Measurements from ENCODE around the gene TPSB2.
"Not testable (repeated sequence)": the region's sequence is repeated elsewhere in the genome, so short reads cannot be mapped to it uniquely, and the experiment has no call there.

Gene TPSB2

DNA sequence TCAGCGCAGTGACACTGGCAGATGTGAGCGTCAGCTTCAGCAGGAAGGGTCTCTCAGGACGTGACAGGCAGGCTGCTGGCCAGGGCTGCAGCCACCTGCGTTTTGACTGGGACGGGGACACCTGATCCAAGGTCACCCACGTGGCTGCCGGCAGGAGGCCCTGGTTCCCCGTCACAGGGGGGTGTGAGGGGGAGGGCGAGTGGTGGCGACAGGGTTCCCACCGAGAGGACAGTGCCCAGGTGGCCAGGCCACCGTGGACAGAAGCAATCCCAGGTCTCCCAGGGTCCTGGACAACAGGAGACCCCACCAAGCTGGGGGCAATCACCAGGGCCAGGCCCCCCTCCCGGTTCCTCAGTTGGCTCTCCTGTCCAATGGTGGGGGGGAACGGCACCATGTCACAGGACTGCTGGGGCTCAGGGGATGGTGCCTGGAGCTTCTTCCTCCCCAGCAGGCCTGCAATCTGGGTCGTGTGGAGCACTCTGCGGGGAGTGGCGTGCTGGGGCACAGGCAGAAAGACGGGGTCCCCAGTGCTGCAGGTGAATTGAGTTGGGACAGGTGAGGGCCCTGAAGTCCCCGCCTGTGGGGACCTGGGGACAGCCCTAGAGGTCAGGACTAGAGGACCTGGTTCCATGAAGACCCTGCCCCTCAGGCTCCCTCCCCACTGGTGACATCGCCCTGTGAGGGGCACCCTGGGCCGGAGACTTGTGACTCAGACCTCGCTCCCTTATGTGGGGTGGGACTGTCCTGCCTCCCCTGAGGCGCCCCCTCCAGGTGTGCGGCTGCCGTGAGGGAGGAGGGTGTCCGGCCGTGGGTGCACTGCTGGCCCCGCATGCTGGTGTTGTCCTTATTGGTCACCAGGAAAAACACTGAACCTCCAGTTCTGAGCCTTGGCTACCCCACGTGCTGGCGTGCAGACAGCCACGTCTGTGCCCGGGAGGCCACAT, 14.2 kb upstream of the TPSB2 start:
- in situ Hi-C loops (cut with HindIII; ENCODE audit: low sequenced_read_pairs) = not testable (repeated sequence)

DNA sequence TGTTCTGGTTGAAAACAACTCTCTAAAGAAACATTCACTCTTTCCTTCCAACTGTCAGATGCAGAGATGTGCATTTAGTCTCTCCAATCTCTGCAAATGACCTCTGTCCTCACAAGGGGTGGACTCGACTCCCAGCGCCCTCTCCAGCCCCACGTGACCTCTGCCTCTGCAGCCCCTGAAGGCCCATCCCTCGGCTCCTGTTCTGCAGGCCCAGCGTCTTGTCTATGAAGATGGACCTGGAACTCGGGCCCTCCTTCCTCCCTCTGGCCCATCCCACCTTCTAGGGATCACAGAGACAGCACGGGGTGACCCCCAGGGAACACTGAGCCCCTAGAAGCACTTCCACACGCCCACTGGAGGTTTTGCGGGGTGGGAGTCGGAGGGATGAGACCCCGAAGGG, 13.4 kb upstream of the TPSB2 start:
- in situ Hi-C loops (cut with HindIII; ENCODE audit: low sequenced_read_pairs) = not testable (repeated sequence)

DNA sequence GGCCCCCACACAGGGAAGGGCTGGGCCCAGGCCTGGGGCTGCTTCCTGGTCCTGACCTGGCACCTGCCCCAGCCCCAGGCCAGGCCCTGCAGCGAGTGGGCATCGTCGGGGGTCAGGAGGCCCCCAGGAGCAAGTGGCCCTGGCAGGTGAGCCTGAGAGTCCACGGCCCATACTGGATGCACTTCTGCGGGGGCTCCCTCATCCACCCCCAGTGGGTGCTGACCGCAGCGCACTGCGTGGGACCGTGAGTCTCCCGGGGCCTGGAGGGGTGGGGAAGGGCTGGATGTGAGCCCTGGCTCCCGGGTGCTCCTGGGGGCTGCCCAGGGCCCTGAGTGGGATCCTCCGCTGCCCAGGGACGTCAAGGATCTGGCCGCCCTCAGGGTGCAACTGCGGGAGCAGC, 11.1 kb upstream of the TPSB2 start:
- in situ Hi-C loops (cut with HindIII; ENCODE audit: low sequenced_read_pairs) = not testable (repeated sequence)

DNA sequence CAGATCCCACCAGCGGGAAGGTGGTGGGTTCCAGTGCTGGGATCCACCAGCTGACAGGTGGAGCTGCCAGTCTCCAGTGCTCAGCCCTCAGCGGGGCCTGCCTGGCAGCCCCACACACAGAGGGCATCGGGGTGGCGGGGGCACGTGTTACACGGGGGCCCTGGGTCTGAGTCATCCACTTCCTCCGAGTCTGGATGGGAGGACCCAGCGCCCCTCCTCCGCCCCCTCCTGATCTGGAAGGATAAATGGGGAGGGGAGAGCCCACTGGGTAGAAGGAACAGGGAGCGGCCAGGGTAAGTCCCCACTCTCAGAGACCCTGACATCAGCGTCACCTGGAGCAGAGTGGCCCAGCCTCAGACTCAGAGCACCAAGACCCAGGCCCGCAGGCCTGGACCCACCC, 10.5 kb upstream of the TPSB2 start, which contains the start of gene TPSAB1:
TSS of gene TPSAB1 (plus strand) at position 270 of the 400 bp plus-strand sequence. CDS start 234 bp downstream, outside the sequence.
- in situ Hi-C loops (cut with HindIII; ENCODE audit: low sequenced_read_pairs) = not testable (repeated sequence)

DNA sequence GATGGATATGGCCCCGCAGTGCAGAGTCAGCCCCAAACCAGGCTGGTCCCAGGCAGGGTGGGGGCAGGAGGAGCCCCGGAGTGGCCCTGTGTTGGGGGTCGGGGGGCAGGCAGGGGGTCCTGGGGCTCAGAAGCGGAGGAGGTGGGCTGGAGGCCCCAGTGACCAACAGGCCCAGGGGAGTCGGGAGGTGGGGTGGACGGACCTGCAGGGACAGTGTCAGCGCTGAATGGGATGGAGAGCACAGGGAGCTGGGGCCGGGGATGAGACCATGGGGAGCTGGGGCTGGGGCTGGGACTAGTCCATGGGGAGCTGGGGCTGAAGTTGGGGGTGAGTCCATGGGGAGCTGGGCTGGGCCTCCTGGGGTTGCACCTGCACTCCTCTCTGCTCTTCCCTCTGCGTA, 9.6 kb upstream of the TPSB2 start:
- in situ Hi-C loops (cut with HindIII; ENCODE audit: low sequenced_read_pairs) = not testable (repeated sequence)

DNA sequence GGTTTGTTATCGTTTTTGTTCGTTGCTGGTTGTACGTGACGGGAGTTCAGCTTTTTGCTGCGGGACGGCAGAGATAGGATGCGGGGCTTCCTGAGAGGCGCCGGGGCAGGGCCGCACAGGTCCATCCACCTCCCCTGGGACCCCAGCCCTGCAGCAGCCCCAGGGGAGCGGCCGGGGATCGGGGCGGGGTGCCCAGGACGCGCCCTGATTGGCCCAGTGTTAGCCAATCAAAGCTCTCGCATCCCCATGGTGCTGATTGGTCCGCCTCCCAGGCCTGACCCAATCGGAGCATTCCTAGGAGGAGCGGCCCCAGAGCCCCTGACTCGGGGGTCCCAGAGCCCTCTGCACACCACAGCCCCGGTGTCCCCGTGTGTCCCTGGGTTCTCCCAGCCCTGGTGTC, 8.9 kb upstream of the TPSB2 start:
- in situ Hi-C loops (cut with HindIII; ENCODE audit: low sequenced_read_pairs) = not testable (repeated sequence)

DNA sequence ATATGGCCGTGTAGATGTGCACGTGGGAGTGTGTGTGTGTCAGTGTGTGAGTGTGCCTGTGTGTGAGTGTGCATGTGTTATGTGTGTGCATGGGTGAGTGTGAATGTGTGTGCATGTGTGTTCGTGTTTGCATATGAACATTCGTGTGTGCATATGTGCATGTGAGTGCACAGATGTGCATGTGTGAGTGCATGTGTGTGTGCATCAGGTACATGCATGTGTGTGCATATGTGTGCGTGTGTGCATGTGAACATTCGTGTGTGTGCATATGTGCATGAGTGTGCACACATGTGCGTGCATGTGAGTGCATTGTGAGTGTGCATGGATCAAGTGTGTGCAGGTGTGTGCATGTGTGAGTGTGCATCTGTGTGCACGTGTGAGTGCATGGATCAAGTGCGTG, 8.0 kb upstream of the TPSB2 start:
- in situ Hi-C loops (cut with HindIII; ENCODE audit: low sequenced_read_pairs) = no loop called here

DNA sequence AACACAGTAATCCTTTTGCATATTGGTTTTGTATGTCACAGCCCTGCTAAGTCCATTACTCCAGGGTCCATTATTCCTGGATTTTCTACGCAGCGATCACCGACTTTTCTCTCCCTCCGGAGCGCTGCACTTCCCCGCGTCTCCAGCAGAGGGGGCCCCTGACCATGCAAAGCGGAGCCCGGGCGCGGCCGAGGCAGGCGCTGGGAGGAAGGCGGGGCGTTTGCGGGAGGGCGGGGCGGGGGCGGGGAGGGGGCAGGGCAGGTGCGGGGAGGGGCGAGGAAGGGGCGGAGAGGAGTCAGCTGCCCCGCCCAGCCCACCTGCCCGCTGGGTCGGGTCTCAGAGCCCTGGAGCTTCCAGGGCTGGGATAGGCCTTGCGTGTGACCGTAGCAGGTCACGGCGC, 6.7 kb upstream of the TPSB2 start:
- in situ Hi-C loops (cut with HindIII; ENCODE audit: low sequenced_read_pairs) = not testable (repeated sequence)

DNA sequence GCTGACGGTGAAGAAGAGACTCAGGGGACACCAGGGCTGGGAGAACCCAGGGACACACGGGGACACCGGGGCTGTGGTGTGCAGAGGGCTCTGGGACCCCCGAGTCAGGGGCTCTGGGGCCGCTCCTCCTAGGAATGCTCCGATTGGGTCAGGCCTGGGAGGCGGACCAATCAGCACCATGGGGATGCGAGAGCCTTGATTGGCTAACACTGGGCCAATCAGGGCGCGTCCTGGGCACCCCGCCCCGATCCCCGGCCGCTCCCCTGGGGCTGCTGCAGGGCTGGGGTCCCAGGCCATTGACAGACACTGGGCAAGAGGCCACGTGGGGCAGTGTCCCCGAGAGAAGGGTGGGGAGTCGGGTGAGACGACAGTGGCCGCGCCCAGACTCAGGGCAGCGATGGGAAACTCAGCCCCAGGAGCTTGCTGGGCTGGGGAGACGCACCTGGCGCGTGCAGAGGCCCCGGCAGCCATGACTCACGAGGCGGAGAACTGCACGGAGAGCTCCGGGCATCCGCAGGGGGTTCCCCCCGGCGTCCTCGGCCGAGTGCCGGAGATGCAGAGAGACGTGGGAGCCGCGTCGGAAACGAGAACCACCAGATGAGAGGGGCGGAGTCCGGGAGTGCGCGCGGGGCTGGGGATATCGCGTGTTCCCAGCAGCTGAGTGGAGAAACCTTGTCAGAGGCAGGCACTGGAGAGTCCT, 2.2 kb upstream of the TPSB2 start:
- in situ Hi-C loops (cut with HindIII; ENCODE audit: low sequenced_read_pairs) = not testable (repeated sequence)

DNA sequence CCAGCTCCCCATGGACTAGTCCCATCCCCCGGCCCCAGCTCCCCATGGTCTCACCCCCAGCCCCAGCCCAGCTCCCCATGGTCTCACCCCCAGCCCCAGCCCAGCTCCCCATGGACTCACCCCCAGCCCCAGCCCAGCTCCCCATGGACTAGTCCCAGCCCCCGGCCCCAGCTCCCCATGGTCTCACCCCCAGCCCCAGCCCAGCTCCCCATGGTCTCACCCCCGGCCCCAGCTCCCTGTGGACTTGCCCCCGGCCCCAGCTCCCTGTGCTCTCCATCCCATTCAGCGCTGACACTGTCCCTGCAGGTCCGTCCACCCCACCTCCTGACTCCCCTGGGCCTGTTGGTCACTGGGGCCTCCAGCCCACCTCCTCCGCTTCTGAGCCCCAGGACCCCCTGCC, 1.3 kb upstream of the TPSB2 start:
- in situ Hi-C loops (cut with HindIII; ENCODE audit: low sequenced_read_pairs) = not testable (repeated sequence)

DNA sequence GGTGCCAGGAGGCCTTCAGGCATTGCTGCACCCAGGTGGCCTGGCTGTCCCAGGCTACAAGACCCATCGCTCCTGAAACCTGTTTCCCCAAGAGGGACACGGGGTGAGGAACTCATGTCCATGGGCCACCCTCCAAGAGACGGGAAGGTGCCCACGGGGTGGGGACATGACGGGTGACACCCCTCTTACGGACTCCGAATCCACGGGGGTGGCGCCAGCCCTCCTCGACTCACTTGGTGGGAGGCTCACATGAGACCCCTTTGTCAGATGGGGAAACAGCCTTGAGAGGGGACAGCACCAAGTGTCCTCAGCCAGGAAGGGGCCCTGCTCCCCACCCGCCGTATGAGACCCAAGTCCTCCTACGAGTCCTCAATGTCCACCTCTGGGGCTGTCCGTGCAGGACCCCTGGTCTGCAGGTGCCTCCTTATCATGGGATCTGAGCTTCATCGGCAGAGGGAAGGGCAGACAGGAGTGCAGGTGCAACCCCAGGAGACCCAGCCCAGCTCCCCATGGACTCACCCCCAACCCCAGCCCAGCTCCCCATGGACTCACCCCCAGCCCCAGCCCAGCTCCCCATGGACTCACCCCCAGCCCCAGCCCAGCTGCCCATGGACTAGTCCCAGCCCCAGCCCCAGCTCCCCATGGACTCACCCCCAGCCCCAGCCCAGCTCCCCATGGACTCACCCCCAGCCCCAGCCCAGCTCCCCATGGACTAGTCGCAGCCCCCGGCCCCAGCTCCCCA, 658 bp upstream of the TPSB2 start:
- in situ Hi-C loops (cut with HindIII; ENCODE audit: low sequenced_read_pairs) = not testable (repeated sequence)

DNA sequence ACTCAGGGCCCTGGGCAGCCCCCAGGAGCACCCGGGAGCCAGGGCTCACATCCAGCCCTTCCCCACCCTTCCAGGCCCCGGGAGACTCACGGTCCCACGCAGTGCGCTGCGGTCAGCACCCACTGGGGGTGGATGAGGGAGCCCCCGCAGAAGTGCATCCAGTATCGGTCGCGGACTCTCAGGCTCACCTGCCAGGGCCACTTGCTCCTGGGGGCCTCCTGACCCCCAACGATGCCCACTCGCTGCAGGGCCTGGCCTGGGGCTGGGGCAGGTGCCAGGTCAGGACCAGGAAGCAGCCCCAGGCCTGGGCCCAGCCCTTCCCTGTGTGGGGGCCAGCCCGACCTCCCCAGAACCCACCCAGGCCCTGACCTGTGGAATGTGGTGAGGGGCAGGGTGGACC, 508 bp downstream of the TPSB2 start:
- in situ Hi-C loops (cut with HindIII; ENCODE audit: low sequenced_read_pairs) = not testable (repeated sequence)

DNA sequence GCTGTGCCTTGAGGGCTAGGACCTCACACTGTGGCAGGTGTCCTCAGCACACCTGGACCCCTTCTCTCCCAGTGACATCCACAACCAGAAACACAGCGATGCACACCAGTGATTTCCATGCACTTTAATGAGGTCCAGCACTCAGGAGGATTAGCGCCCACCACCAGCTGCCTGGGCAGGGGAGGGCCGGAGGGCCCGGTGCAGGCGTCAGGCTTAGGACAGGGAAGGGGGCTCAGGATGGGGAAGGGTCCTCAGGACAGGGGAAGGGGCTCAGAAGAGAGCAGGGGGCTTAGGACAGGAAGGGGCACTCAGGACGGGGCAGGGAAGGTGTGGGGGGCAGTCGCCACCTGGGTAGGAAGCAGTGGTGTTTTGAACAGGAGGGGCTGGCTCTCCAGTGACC, 1.8 kb downstream of the TPSB2 start:
- in situ Hi-C loops (cut with HindIII; ENCODE audit: low sequenced_read_pairs) = not testable (repeated sequence)

DNA sequence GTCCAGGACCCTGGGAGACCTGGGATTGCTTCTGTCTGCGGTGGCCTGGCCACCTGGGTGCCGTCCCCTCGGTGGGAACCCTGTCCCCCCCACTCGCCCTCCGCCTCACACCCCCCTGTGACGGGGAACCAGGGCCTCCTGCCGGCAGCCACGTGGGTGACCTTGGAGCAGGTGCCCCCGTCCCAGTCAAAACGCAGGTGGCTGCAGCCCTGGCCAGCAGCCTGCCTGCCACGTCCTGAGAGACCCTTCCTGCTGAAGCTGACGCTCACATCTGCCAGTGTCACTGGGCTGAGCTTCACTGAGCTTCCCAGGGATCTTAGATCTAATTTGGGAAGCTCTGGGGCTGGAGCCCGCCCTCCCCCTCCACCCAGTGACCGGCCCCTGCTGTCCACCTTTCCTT, 3.3 kb downstream of the TPSB2 start:
- in situ Hi-C loops (cut with HindIII; ENCODE audit: low sequenced_read_pairs) = not testable (repeated sequence)

DNA sequence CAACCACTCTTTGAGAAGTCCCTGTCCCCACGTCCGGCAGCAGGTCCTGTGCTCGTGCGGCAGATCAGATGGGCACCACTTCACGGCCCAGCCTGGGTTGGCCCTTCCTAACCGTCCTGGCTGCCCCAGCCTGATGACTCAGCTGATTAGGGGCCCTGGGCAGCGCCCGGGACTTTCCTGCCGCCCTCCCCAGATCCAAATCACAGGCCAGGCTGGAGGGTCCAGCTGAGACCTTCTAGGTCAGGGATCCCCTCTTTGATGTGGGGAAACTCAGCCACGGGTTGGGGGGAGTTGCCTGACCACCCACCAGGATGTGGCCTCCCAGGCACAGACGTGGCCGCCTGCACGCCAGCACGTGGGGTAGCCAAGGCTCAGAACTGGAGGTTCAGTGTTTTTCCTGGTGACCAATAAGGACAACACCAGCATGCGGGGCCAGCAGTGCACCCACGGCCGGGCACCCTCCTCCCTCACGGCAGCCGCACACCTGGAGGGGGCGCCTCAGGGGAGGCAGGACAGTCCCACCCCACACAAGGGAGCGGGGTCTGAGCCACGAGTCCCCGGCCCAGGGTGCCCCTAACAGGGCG, 4.2 kb downstream of the TPSB2 start:
- in situ Hi-C loops (cut with HindIII; ENCODE audit: low sequenced_read_pairs) = not testable (repeated sequence)

DNA sequence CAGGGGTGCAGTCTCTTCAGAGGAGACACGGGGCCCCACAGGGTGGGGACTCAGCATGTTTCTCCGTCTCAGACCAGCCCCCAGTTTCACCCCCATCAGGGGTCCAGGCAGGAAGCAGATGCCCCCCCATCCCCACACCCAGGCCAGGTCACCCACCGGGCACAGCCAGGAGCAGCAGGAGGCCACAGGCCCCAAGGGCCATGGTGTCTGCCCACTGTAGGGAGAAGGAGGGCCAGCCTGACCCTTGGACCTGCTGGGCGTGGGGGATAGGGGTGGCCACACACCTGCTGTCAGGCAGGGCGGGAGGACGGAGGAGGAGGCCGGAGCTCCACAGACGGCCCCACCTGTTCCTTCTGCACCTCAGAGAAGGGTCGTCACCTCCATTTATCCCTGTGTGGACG, 4.9 kb downstream of the TPSB2 start, which contains the start of gene TPSG1:
TSS of gene TPSG1 (minus strand) at position 218 of the 401 bp plus-strand sequence. CDS start at position 202, 16 bp downstream.
- in situ Hi-C loops (cut with HindIII; ENCODE audit: low sequenced_read_pairs) = no loop called here

DNA sequence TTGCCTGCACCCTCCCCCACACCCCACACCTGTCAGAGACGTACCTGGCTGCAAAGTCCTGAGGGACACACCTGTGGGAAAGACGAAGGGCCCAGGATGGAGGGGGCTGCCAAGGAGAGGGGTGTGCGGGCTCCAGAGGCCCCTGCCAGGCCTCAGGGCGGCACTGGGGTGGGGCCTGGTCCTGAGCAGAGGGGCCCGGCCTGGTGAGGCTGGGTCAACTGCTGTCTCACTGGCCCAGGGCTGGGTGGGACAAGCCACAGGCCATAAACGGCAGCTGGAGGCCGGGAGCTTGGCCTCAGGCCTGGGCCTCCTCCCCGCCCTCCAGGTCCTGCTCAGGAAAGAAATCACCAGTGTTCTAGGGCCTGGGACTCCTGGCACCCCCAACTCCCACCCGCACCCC, 5.4 kb downstream of the TPSB2 start:
- in situ Hi-C loops (cut with HindIII; ENCODE audit: low sequenced_read_pairs) = no loop called here

DNA sequence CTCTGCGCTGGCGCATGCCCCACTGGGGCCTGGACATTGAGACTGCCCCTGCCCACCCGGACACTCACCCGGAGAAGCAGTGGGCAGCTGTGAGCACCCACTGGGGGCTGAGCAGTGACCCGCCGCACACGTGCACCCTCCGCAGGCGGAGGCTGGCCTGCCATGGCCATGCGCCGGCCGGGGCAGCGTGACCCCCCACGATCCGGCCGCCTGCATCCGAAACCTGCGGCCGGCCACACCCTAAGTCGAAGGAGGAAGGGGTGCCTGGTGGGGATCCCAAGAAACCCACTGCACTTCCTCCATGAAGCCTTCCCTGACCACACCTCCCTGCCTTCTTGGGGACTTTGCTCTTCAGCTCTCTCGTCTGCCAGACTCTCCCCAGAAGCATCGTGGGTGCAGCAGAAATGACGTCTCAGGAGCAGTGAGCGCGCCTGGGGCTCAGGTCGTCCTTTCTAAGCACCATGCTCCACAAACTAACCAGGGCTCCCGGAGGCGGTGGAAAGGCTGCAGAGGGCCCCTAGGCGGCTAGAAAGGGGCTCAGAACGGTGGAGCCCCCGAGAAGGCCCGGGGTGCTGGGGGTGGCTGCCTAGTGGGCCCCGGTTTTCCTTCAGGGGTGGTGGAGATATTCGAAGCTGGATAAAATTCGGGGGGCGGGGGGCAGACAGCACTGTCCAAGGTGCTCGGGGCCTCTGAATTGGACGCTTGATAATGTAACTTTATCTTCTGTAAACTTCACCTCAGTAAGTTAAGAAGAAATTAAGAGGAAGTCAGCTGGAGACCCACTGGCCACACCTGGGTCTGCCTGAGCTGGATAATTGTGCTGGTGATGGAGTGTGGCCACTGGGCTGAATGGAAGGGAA, 6.4 kb downstream of the TPSB2 start:
- in situ Hi-C loops (cut with HindIII; ENCODE audit: low sequenced_read_pairs) = no loop called here

DNA sequence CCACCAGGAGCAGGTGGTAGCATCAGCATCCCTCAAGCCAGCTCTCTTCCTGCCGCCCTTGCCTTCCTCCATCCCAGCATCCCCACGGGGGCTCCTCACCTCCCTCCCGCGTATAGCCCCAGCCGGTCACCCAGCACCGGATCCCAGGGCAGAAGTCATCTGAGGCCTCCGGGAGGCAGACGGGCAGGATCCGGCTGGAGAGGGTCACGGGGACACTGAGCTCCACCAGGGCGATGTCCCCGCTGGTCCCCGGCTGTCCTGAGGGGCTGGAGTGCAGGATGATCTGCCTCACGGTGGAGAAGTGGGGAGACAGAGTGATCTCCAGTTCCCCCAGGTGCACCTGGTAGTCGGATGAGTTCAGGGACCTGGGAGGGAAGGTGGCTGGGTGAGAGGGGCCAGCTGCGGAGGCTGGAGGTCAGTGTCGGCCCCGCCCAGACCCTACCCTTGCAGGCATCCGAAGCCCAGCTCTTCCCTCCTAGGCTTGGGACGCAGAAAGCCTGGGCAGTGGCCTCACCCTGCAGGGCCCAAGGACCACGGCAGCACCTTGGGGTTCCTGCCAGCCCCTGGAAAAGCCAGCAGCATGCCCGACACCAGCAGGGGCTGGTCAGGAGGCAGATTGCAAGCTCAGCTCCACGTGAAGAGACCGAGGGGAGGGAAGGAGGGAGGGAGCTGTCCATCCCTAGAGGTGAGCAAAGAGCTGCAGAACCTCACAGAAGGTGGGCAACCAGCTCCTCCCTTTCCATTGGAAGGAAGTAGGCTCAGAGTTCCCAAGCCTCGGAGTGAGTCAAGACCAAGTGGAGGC, 7.2 kb downstream of the TPSB2 start:
- in situ Hi-C loops (cut with HindIII; ENCODE audit: low sequenced_read_pairs) = no loop called here
